NCI-H82 (cell line): ENCODE measurements around the gene TCF25.
A peak's percentile ranks its signal among the peaks of the same experiment; 100 is the strongest.
"Not testable (repeated sequence)": the region's sequence is repeated elsewhere in the genome, so short reads cannot be mapped to it uniquely, and the experiment has no call there.

Experiments
- DNase-seq: peaks from one replicate; lab custom pipeline; 2025; lab: John Stamatoyannopoulos, UW

TCF25 gene

GRCh38 chr16:89845417-89845816 lies 28.0 kb upstream of the TCF25 start:
- no peak for DNase-seq

DNA sequence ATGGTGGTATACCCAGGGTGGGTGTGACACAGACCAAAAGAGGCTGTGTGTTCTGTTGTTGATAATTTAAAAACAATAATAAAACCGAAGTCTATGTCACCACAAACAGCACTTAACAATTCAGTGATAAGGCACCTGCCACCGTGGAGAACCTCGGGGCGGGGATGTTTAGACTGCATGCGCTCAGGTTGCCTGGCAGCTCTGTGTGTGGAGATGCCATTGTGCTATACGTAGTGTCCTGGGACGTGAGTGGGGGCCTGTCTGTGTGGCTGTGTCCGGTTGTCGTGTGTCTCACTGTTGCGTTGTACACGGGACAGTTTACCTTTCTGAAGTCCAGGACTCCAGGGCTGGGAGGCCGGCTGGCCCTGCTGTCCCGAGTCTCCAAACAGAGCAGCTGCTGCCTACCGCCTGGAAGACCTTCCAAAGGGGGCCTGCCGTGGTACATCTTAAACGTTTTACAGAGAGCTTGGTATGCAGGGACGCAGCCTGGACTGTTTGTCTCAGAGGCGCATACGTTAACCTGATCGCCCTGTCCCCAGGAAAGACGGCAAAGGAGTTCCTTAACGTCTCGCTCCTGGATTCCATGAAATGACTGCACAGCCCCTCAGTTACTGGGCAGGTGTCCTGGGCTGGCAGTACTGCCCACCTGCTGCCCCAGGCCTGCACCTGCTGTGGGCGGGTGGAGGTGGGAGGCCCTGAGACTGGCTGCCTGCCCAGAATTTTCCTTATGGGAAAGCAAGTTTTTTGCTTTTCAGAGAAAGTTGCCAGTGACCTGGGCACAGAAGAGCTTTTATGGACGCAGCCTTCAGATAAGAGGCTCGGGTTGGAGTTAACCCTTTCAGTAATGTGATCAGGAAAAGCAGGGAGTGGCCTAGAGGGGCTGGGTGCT lies 26.1 kb upstream of the TCF25 start:
- no peak for DNase-seq

- no peak for DNase-seq
These were observed 25.5 kb upstream of the TCF25 start for GRCh38 chr16:89847940-89848297.

DNA sequence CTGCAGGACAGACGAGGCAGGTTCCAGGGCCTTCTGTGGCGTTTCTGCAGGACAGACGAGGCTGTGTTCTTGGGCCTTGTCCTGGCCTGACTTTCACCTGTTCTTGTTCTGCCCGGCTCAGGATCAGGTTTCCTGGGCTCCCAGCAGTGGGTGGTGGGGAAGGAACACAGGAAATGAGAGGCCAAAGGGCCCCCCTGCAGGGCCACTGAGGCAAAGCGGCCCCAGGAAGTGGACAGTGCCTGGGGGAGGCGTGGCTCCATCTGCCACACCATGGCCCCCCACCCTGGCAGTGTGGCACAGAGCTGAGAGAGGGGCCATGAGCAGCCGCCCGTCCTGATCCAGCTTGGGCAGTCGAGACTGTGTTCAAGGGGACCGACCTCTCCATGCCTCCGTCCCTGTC lies 24.4 kb upstream of the TCF25 start:
- no peak for DNase-seq

DNA sequence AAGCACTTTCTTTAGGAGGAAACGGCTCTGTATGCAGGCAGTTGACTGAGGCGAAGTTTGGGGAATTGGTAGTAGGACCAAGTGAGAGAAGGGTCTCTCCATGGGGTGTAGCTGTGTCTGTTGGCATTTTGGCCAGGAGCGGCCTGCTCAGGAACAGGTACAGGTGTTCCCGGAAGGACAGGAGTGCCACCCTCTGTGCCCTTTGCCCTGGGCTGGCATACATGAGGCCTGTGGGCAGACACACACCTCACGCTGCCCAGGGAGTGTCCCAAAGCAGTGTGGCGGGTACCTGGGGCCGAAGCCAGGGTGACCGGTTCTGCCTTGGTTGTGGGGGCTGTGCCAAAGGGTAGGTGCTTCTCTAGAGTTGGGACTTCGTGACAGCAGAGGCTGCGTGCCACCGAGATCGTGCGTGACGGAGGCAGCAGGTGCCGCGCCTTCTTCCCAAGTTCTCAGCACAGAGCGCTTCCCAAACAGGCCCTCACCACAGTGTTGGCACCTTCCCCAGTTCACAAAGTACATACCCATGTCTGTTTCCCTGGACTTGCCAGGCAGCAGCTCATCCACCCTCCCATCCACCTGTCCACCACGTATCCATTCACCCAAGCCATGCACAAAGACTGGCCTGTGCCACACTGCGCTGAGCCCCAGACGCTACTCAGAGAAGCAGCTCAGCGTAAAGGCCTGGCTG lies 19.9 kb upstream of the TCF25 start:
- DNase-seq = no peak

GRCh38 chr16:89855301-89855945 lies 18.0 kb upstream of the TCF25 start:
- no peak for DNase-seq

- DNase-seq = no peak
These were observed 17.4 kb upstream of the TCF25 start for GRCh38 chr16:89855986-89856385.

DNA sequence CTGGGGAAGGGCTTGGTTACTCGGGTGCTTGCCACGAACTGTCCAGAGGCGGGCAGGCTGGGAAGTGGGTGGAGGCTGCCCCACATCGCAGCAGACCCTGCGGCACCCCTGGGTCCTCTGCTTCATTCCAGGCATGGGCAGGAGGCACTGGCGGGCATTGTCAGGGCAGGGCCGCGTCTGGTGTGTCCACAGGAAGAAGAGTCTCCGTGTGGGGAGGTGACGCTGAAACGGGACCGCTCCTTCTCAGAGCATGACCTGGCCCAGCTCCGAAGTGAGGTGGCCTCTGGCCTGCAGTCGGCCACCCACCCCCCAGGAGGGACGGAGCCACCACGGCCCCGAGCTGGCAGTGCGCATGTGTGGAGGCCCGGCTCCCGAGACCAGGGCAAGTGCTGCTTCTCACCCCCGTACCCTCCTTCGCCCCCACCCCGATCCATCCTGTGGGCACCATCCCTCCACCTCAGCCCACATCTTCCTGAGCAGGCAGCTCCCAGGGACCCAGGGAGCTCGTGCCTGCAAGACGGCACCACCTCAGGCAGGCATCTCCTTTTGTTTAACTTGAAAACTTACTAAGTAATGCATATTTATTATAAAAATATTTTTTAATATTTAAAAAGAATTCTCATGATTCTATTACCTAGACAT lies 14.3 kb upstream of the TCF25 start:
- DNase-seq = no peak

GRCh38 chr16:89859615-89860007 lies 13.8 kb upstream of the TCF25 start:
- no peak for DNase-seq

DNA sequence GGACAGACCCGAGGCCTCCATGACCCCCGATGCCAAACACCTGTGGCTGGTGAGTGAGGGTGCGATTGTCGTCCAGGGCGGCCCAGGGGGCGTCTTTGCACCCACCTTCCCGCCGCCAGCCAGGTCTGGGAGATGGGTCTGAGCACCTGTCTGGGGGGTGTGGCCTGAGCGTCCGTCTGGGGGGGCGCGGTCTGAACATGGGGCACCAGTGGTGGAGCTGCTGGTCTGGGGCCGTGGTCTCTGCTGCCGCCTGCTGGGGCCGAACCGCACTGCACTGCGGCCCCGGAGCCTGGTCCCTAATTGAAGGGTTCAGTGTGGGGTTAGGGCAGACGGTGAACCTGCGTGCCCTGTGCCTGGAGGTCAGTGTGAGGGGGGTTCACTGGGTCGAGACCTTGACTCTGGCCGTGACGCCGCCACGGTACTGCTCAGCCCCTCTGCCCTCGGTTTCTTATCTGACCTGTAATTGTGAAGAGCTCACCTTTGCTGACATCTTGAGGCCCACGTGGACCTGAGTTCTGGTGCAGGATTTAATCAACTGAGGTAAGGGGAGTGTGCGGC lies 12.6 kb upstream of the TCF25 start:
- DNase-seq = peak; percentile 59

DNA sequence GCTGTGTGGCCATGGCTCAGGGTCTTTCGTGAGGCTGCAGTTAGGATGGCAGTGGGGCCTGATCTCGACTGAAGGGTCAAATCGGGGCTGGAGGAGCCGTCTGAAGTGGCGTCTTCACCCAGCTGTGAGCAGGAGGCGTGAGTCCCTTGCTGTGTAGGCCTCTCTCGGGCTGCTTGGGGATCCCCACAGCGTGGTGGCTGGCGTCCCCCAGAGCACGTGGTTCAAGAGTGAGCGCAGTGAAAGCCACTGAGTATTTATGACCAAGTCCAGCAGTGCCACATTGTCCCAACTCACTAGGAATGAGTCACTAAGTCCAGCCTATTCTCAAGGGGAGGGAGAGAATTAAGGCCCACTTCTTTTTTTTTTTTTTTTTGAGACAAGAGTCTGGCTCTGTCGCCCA lies 11.7 kb upstream of the TCF25 start:
- DNase-seq = no peak

GRCh38 chr16:89862732-89863131 lies 10.7 kb upstream of the TCF25 start:
- no peak for DNase-seq

GRCh38 chr16:89863741-89864526 lies 9.5 kb upstream of the TCF25 start:
- DNase-seq = no peak

- DNase-seq = no peak
These were observed 8.9 kb upstream of the TCF25 start for GRCh38 chr16:89864527-89864820.

DNA sequence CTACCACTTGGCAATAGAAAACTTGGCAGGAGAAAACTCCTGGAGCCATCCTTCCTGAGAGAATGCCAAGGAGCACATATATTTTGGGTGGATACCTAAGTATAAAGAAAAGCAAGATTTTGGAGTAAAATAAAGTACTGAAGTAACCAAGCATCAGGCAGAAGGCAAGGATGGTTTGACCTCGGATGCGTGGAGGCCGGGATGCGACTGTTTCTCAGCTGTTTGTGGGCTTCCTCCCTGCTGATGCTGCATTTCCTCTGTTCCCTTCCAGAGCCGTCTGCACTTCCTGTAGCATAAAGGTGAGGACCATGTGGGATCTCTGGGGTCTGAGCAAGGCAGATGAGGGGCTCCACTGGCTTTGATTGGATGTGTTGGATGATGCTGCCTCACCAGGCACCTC lies 5.5 kb upstream of the TCF25 start:
- DNase-seq = no peak

DNA sequence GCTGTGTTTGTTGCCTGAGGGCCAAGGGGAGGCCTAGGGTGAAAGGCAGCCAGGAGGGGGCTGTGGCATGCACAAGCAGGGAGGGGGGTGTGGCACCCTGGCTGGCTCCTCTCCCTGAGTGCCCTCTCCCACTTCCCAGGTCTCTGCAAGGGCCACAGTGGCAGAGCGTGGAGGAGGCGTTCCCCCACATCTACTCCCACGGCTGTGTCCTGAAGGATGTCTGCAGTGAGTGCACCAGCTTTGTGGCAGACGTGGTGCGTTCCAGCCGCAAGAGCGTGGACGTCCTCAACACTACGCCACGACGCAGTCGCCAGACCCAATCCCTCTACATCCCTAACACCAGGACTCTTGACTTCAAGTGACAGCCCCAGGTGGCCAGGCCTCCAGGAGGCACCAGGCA lies 3.5 kb upstream of the TCF25 start:
- no peak for DNase-seq

- DNase-seq = no peak
These were observed 3.0 kb upstream of the TCF25 start for GRCh38 chr16:89870440-89870839.

DNA sequence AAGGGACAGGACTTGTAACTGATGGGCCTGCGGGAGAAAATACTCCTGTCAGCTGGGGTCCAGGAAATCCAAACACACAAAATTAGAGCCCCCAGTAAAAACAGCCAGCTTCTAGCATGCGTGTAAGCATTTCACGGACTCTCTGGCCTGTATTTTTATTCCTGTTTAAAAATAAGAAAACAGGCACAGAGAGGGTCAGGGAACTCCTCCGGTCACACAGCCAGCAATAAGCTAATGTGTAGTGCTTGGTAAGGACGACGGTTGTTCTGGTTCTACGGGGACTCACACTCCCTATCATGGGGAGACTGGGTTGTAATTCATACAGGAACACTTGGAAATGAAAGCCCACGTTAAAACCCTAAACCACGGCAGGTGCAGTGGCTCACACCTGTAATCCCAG lies 1.5 kb upstream of the TCF25 start:
- DNase-seq = no peak

- peak; percentile 96 for DNase-seq
These were observed 739 bp downstream of the TCF25 start for GRCh38 chr16:89873972-89874689.

- DNase-seq = not testable (repeated sequence)
These were observed 5.7 kb downstream of the TCF25 start for GRCh38 chr16:89879123-89879522.
